ENCODE measurements around the gene FPR3. TPM values are rescaled to one million over a fixed set of nuclear protein-coding genes. Genes with fewer than 3 reads are reported as not detected.

FPR3 gene
- total and polyA plus RNA-seq, 9 of the 15 experiments (the other 6 are each of a cell fraction or from before 2014, with no cell fraction given), result 0.08 to 0.51 (median 0.22) TPM; not detected in 1

- intact Hi-C loops (cut with micrococcal nuclease) (loop anchor here (10.0 kb wide), 1 partner anchor 357 kb away; no protein-coding TSS in a partner anchor), in situ Hi-C loops (cut with MboI) (loop anchor here (10.0 kb wide), 1 partner anchor 357 kb away; no protein-coding TSS in a partner anchor)
- 0 out of 2 replicates have a peak, but pooled peaks have one; percentile 8 for TF ChIP-seq THRB (CRISPR knock-in tag; conservative IDR thresholded peaks at IDR 0.05)
- TF ChIP-seq HDAC1 (IDR thresholded peaks at IDR 0.05), result peak in 1 of 2 experiments; percentile 24; a peak in 1 of 4 replicates
- no peak for TF ChIP-seq TEAD1 (CRISPR knock-in tag; IDR thresholded peaks at IDR 0.05)
- TF ChIP-seq DDX20 (tag; IDR thresholded peaks at IDR 0.05; ENCODE audit: low read depth), result no peak
- no peak for TF ChIP-seq HMG20B (CRISPR knock-in tag; IDR thresholded peaks at IDR 0.05)
- no peak for TF ChIP-seq ESRRB (CRISPR knock-in tag; IDR thresholded peaks at IDR 0.05; ENCODE audit: borderline replicate concordance)
- no peak for TF ChIP-seq RAD51 (IDR thresholded peaks at IDR 0.05; ENCODE audit: borderline replicate concordance, low read depth)
- no peak for TF ChIP-seq CEBPG (CRISPR knock-in tag; IDR thresholded peaks at IDR 0.05)
- no peak for TF ChIP-seq CEBPG (tag; conservative IDR thresholded peaks at IDR 0.05 in 1 of 2, IDR thresholded peaks at IDR 0.05 in 1 of 2)
- no peak for TF ChIP-seq CCNT2 (IDR thresholded peaks at IDR 0.05; ENCODE audit: borderline replicate concordance, extremely low read depth, insufficient read length, low read depth, low read length)
- 0 out of 2 replicates have a peak, but pooled peaks have one; percentile 33 for TF ChIP-seq ELF4 (CRISPR knock-in tag; IDR thresholded peaks at IDR 0.05)
- TF ChIP-seq POLR2H (tag; IDR thresholded peaks at IDR 0.05; ENCODE audit: low read depth), result no peak
- no peak for TF ChIP-seq HLTF (IDR thresholded peaks at IDR 0.05)
- TF ChIP-seq FOXP1 (CRISPR knock-in tag; IDR thresholded peaks at IDR 0.05), result no peak
- TF ChIP-seq POLR2A (conservative IDR thresholded peaks at IDR 0.05), result no peak
- TF ChIP-seq SMAD2 (IDR thresholded peaks at IDR 0.05; ENCODE audit: low read depth, low read length), result no peak
- TF ChIP-seq XRCC4 (IDR thresholded peaks at IDR 0.05; ENCODE audit: extremely low read depth, insufficient read depth, insufficient read length), result no peak
- TF ChIP-seq HDAC2 (IDR thresholded peaks at IDR 0.05), result no peak
- no peak for TF ChIP-seq MTA3 (IDR thresholded peaks at IDR 0.05; ENCODE audit: borderline replicate concordance)
- TF ChIP-seq DIDO1 (tag; IDR thresholded peaks at IDR 0.05; ENCODE audit: low read depth), result no peak
- peak; percentile 36; the same call in 1 of the 2 replicates for TF ChIP-seq ARID1B (IDR thresholded peaks at IDR 0.05)
- Histone ChIP-seq H3K79me2 (ENCODE audit: control insufficient read depth, insufficient read depth, low read length) (no peaks in the 10 kb centered on the region), H3K9me3 (replicated peaks; ENCODE audit: control insufficient read depth, insufficient read depth, low read depth, low read length) (no peaks in the 10 kb centered on the region), H3K4me1 (replicated peaks in 1 of 2; ENCODE audit: control insufficient read depth in 2 of 2, insufficient read depth in 2 of 2, low read length in 2 of 2) (peaks cover 15 to 61% of the 10 kb centered on the region in 2 experiments), H3K9ac (ENCODE audit: insufficient read depth in 1 of 2, low read depth in 2 of 2, low read length in 2 of 2) (no peak overlapping the region), H3K27me3 (ENCODE audit: control insufficient read depth in 2 of 2, insufficient read depth in 2 of 2, low read length in 2 of 2) (no peaks in the 10 kb centered on the region), H3K4me2 (ENCODE audit: insufficient read depth, low read length) (no peak overlapping the region), H3K9me1 (ENCODE audit: control insufficient read depth, insufficient read depth, low read length) (no peaks in the 10 kb centered on the region), H2AFZ (ENCODE audit: low read depth, low read length) (no peak overlapping the region), H3K36me3 (ENCODE audit: control insufficient read depth, insufficient read depth, low read length) (no peaks in the 10 kb centered on the region), H3K4me3 (no peak overlapping the region), H3K27ac (ENCODE audit: extremely low read depth, low read depth, low read length) (no peak overlapping the region), H4K20me1 (replicated peaks; ENCODE audit: control insufficient read depth, insufficient read depth, low read length) (no peaks in the 10 kb centered on the region)
- POLR2A ChIA-PET, result no interaction called here
- CTCF ChIA-PET (ENCODE audit: low intra/inter-chr PET ratio), result no interaction called here
- BruUV-seq (replicated peaks), result no TSS peak
- DNase-seq (ENCODE audit: extremely low read depth in 1 of 4, low spot score in 3 of 4) (no peak), FAIRE-seq (no peak), ATAC-seq (no peak)
- WGBS (ENCODE audit: insufficient coverage, low coverage, missing lambda C conversion rate), result 60% methylated on average over 3 of the region's 3 CpGs
Observed at GRCh38 chr19:51781999-51782398, 13.0 kb upstream of the FPR3 start.
